HG02870 (cell line): Measurements from ENCODE around the gene LRP8.

ENCODE experiments used
- ATAC-seq: cut with Tn5 transposase; IDR thresholded peaks from one replicate; pipeline ENCODE4 v1.9.1; 2021; ENCODE audit warnings: mild to moderate bottlenecking, moderate library complexity; ENCODE audit not compliant: unreplicated experiment

LRP8 gene

DNA sequence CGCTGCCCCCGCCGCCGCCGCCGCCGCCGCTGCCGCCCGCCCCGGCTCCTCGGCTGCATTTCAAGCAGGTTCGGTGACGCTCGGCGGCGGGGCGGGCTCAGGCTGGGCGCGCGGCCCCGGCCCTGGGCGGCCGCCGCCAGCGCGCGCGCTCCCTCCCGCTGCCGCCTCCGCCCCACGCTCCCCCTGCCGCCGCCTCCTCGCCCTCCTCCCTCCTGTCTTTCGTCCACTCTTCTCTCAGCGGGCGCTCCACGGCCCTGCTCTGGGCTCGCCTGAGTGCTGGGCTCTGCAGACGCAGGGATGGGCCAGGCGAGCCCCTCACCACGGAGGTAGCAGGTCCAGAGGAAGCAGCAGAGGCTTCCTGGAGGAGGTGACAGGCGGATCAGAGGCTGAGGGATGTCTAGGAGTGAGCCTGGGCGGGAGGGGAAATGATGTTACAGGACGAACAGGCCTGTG, at the start of gene LRP8:
Gene LRP8 (minus strand): TSS at position 62 of the 453 bp plus-strand sequence. CDS start 158 bp downstream, outside the sequence.
- ATAC-seq: peak; percentile 32

DNA sequence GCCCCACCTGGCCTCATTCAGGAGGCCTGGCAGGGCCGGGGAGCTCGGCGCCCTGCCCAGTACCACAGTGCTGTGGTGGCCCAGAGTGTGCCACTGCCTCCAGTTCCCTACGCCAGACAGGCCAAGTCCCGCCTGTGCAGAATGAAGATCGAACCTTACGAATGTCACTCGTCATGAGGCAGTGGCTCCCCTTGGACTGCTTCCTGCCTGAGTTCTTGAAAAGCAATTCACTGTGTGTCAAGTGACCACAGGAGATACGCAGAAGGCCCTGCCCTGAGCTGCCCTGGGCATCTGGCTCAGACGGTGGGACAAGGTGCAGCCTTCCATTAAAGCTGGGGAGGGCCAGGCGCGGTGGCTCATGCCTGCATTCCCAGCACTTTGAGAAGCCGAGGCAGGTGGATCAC, 49.6 kb upstream of the LRP8 start:
- ATAC-seq: no peak

DNA sequence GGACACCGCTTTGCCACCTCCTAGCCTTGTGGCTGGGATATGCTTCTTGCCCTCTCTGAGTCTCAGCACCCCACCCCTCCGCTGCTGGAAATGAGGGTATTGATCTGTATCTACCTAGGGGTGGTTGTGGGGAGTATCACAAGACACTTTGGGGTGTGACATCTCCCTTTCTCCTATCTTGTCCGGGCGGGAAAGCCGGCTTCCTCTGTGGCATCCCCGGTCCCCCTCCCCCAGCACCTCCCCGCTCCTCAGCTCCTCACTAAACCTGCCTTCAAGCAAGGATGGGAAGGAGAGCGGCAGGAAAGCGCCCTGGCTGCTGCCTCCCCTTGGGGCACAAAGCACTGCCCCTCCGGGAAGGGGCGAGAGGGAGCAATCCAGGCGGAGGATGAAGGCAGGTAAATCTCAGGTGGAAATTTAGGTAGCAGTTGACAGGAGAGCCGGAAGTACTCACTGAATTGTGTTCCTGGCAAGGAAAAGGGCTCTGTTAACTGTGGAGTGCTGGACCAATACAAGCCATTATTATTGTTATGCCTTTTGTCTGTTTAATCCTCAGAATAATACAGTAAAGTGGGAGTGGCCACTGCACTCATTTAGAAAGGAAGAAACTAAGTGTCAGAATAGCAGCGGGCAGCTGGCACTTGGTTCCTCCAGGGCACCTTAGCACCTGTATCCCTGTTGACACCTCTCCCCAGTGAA, 49.0 kb upstream of the LRP8 start:
- ATAC-seq: no peak

DNA sequence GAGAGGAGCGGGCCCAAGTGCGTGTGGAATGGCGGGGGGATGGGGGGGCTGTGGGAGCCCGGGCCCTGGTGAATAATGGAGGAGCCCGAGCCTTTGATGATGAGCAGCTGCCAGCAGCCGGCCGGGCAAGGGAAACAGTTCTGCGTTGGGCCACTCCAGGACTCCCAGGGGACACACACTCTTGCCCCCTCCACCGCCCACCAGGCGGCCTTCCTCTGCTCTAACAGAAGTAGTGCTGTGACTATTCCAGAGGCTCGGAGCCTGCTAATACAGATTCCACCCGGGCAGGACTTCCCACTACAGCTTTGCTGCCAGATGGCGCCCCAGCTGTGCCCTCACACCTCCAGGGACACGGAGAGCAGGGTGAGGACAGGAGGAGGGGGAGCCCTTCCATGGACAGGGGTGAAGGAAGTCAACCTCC, 48.2 kb upstream of the LRP8 start:
- no peak for ATAC-seq

DNA sequence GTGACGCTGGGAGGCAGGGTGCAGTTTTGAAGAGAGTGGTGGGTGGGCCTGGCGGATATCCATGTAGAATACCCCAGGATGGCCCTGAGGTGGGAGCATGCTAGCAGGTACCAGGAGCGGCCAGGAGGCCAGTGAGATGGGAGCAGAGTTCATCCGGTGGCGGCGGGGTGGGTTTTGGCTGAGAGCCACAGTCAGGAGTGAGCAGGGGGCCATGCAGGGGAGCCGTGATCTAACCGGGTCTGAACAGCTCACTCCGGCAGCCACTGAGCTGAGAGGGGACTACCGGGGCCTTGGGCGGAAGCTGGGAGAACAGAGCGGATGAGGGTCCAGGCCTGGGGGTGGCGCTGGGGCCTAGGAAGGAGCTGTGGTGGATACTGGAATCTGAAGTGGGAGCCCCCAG, 47.6 kb upstream of the LRP8 start:
- ATAC-seq: no peak

DNA sequence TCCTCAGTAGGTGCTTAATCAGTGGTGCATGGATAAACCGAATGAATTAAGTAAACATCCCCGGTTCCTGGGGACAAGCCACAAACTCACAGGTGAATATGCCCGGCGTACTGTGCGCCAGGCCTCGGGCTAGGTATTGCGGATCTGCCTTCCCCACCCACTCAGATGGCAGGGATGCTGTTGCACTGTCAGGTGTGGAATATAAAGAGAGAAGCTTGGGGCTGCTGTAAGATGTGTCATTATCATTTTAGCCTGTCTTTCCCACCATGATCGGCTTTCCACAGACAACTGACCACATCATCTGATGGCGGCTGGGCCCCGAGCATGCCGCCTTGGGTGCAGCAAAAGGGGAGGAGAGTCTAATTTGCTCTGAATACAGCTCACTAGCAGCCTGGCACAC, 45.4 kb upstream of the LRP8 start:
- ATAC-seq: no peak

DNA sequence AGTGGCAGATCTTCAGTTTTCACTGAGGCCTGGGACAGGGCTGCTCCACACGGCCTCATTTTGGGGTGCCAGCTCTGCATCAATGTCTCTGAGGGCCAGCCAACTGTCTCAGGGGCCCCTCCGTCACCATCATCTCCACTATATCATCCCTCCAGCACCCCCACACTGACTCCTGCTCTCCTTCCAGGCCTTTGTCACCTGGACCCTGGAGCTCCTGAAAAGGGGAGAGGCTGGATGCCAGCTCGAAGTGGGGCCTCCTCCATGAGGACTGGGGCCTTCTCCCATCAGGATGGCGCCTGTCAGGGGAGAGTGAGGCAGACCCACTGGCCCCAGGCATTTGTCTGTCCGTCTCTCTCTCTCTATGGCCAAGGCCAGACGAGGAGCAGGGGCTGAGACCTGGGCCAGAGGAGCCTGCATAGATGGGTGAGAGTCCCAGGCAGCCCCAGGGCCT, 44.7 kb upstream of the LRP8 start:
- no peak for ATAC-seq

DNA sequence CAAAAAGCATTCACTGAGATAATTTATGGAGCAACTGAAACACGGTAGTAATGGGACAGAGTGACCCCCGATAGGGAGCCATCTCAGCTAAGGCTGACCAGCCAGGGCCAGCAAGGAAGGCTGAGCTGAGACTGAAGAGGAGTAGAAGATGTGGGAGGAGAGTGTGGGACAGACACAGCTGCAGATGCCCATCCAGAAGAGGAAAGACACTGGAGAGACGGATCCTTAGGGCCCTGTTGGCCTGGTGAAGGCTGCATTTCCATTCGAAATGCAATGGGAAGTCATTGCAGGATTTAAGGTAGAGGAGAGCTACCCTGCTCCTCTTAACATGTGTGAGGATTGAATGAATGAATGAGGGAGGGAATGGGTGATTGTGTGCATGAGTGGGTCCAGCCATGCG, 44.0 kb upstream of the LRP8 start:
- no peak for ATAC-seq

DNA sequence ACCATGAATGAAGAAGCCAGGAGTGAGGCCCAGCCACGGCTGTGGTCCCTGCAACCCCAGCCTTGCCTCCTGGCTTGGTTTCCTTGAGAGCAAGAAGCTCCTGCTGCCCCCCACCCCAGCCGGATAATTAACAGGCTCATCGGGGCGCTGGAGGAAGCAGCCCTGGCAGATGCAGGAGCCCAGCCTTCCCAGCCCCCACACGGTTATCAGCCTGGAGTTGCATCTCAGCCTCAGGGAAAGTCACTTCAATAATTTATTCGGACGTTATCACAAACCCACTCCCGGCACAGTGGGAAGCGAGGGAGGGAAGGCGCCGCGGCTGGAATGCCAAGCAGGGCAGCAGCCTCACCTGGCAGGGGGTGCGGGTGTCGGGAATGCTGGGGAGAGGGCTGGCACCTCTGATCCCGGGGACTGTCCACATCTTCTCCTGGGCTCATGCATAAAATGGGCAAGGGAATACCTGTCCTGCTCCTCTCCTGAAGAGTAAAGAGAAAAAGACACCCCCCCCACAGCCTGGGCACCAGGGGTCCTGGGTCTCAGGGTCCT, 43.3 kb upstream of the LRP8 start:
- no peak for ATAC-seq

DNA sequence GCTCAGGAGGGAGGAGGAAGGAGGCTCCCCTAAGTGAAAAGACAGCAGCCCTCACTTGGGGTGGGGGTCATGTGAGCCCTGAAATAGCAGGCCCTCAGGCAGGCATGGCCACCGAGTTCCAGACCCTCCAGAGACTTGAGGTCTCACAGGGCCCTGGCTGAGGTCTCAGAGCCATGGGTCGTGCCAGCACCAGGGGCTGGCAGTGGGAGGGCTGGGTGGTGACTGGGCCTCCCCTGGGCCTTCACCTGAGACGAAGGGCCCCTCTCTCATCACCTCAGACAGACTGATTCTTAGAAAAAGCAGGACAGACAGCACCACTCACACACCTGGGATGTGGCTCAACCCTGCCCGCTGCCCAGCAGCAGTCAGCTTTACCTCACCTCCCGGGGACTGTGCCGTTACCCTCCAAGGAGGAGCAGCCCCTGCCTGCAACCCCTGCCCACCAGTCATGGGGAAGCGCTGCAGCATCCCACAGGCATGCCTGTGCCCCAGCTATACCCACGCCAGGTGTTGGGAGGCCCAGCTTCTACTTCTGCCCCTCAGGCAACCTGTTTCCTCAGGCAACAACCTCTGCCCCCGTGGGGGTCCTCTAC, 42.6 kb upstream of the LRP8 start:
- ATAC-seq: no peak

DNA sequence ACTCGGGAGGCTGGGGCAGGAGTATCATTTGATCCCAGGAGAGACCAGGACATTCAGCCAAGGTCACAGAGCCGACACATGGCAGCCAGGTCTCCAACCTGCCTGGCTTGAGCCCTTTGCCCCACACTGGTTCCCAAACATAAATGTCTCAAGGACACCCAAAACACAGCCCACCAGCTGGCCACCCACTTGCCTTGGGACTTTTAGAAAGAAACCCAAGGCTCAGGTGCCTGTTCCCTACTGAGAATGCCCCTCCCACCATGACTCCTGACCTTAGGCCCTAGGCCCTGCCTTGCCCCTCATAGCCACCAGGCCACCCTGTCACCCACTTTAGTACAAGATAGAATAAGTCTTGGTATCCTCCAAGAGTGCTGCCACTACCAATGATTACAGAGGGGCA, 41.9 kb upstream of the LRP8 start:
- ATAC-seq: no peak

DNA sequence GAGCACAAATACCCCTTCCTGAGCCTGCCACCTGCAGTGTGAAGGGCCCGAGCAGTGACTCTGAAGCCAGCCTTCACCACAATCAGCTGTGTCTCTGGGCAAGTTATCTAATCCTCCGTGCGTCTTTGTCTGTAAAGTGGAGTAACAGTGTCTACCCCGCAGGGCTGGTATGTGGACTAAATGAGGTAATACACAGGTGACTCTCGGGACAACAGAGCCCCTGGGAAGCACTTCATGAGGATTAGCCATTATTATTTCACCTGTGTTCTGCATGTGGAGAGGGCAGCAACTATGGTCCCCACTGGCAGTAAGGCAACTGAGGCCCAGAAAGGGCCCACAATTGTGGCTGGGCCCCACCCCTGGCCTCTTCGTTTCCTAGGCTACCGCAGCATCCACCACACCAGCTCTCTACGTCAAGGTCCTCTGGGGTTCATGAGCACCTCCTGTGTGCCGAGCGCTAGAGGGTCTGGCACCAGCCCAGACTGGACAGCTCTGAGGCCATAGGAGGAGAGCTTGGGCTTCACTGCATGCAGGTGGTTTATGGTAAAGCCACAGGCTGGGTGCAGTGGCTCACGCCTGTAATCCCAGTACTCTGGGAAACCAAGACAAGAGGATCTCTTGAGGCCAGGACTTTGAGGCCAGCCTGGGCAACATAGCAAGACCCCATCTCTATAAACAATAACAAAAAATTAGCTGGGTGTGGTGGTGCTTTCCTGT, 41.3 kb upstream of the LRP8 start:
- ATAC-seq: no peak

DNA sequence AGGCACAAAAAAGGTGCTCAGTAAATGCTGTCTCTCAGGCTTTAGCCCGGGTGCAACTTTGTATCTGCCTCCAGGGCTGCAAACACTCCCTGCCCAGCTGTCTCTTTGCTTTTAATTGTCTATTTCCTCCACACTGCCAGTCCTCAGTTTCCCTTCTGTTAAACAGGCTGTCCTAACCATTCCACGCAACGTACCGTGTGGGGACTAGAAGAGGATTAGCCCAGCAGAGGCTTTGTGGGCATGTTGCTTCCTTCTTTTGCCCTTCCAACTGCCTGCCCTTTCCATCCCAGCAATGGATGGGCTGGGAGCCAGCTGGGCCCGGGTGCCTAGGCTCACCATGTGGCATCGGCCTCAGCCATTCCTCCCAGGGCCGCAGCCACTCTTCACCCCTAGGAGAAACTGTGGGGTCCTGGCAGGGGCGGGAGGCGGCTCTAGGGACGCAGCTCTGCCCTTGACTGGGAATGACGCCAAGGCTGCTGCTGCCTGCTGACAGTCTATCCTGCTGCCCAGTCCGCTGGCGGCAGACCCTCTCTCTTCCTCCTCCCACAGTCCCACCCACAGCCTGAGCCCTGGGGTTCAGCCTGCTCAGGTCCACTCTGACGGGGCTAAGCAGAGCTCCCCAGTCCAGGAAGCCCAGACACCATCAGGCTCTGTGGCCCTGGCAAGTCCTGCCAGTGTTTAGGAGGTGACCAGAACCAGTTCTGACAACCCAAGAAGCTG, 40.6 kb upstream of the LRP8 start:
- ATAC-seq: no peak

DNA sequence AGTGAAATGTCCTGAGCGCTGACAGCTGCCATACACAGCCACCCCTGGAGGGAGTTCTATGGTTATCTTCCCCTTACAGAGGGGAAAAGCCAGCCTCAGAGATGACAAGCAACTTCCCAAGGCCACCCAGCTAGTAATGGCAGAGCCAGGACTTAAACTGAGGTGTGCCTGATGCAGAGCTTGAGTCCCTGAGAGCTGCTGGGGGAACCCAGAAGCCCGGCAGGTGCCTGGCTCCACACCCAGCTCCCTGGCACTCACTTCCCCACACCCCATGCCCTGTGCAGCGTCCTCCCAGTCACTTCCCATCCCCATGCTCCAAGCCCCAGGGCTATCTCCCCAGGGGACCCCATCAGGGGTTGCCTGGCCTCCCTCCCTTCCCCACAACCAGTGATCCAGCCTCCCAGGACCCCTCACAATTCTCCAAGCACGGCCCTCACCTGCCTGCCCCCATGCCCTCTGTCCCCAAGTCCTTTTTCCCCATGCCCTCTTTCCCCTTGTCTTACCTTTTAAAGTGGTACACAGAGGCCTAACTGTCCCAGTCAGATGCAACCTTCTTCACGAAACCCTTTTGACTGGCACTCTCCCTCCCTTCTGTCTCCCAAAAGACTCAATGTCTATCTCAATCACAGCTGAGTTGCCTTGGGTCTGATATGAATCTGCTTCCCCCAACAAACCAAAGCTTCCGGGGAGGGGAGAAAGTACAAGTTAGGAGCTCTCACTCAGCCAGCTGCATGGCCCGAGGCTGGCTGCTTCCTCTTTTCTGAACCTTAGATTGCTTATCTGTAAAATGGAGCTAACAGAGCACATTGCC, 39.8 kb upstream of the LRP8 start:
- ATAC-seq: peak; percentile 91

DNA sequence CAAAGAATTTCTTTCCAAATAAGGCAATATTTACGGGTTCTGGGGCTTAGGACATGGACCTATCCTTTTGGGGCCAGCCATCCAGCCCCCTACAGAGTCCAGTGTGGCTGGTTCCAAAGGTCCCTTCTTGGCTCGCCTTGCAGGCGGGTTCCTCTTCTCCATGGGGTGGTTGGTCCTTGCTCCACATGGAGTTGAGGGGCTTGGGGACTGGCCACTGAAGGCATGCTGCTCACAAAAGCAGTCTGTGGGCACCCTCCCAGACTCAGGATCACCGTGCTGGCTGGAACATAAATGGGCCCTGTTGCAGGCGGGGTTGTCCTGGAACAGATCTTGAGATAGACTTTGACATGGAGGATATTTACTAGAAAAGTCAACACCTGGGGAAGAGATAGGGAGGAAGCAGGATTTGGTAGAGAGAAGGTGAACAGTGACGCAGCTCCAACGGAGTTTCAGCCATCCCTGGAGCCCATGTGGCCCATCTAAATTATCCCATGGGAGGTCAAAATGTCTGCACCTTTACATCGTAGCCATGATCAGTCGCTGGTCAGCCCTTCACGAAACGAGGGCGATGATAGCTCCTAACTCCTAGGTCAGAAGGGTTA, 39.1 kb upstream of the LRP8 start:
- ATAC-seq: no peak

DNA sequence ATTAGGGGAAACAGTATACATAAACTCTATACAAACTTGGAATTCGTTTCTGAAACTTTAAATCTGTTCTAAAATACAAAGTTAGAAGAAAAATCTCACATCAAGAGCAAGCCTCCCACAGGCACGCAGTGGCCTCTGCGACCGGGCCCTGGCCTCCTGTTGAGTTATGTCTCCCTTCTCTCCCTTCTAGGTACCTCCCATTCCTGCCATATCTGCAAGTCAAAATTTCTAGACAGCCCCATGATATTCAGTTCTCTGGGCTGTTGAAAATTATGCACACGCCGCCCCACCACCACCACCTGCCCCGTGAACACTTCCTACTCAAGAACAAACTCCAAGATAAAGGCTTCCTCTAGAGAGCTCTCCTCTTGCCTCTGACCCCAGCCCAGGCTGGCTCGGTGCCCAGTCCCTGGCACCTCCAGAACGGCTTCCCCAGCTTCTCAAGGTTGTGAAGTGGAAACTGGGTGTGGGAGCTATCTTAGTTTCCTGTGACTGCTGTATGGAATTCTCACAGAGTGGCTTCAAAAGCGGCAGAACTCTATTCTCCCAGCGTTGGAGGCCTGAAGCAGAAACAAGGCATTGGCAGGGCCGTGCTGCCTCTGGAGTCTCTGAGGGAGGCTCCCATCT, 37.7 kb upstream of the LRP8 start:
- no peak for ATAC-seq

DNA sequence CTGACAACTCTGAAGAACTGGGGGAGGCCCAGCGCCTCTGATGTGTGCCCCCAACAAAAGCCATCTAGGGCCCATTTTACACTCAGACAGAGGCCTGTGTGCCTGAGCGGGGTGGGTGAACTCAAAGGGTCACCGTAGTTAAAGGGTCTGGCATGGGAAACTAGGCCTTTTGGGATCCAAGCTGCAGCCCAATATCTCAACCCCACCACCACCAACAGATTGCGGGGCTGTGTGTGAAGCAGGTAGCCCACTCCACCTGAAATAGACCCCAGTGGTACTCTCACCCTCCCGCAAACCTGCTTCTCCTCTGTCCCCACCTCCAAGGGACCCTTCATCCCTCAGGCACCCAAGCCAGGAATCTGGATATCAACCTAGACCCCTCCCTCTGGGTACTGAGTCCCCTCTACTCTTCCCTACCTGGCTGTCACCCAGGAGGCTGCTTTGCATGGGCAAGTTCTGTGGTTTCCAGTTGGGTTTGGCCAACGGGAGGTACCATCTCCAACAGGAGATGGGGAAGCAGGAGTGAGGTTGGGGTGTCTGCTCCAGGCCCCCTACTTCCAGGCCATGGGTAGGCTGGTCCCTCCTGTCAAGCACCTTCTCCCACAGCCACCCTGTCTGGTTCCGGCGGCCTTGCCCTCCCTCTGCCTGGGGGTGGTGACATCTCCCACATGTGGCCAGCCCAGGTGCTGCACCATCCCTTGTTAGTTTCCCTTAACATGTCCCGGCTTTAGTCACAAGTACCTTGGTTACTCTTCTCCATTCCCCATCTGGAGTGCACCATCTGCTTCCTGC, 35.2 kb upstream of the LRP8 start:
- ATAC-seq: no peak

DNA sequence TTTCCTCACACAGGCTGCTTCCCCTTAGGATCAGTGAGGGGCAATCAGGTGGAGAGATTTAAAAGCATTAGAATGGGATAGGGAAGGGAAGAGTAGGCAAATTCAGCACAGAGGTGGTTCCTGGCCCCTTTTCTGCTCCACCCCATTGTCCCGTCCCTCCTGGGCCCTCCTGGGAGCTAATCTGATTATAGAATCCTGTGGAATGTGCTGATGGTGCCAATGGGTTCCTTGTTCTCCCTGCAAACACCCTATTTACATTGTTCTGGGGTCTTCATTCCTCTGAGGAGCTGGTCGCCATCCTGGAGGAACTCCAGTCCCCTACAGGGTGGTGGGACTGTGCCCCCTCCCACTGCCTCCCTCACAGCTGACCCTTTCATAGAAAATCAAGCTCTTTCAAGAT, 34.4 kb upstream of the LRP8 start:
- no peak for ATAC-seq

DNA sequence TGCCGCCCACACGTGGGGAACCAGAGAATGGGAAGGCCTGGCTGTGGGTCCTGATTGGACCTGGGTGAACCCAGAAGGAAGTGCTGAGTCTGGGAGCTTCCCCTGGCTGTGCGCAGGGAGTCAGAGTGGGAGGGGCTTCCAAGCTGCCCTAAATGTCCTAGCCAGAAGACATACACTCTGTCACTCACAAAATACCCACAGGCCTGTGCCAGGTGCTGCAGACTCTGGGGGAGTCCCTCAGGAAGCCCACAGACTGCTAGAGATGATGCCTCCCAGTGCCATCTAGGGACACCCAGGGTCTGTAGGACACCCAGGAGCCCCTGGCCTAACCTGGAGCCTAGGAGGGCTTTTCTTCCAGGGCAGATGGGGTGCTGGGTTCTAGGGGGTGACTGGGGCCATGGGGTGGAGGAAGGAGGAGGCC, 33.7 kb upstream of the LRP8 start:
- ATAC-seq: no peak
